ENCODE measurements around the gene RBM47. TPM values are rescaled to one million over a fixed set of nuclear protein-coding genes. Genes with fewer than 3 reads are reported as not detected.

RBM47 gene
- total and polyA plus RNA-seq, 9 of the 15 experiments (the other 6 are each of a cell fraction or from before 2014, with no cell fraction given), result 1.4 to 6.4 (median 3.3) TPM

- H3K27ac ChIP-seq (ENCODE audit: extremely low read depth, low read depth, low read length), result no peak overlapping the region
- ATAC-seq (no peak), FAIRE-seq (no peak), DNase-seq (ENCODE audit: extremely low read depth in 1 of 4, low spot score in 3 of 4) (no peak)
- no peaks in the 10 kb centered on the region; the same call in 1 of the 2 replicates for H4K20me1 ChIP-seq (replicated peaks; ENCODE audit: control insufficient read depth, insufficient read depth, low read length)
- H3K9ac ChIP-seq (ENCODE audit: insufficient read depth in 1 of 2, low read depth in 2 of 2, low read length in 2 of 2), result no peak overlapping the region
- no peaks in the 10 kb centered on the region for H3K9me3 ChIP-seq (replicated peaks; ENCODE audit: control insufficient read depth, insufficient read depth, low read depth, low read length)
- ChIA-PET POLR2A (no interaction called here), CTCF (ENCODE audit: low intra/inter-chr PET ratio) (no interaction called here)
- H3K79me2 ChIP-seq (ENCODE audit: control insufficient read depth, insufficient read depth, low read length), result no peaks in the 10 kb centered on the region
- no peaks in the 10 kb centered on the region for H3K9me1 ChIP-seq (ENCODE audit: control insufficient read depth, insufficient read depth, low read length)
- in situ Hi-C loops (cut with MboI), result no loop called here
- no peaks in the 10 kb centered on the region for H3K36me3 ChIP-seq (ENCODE audit: control insufficient read depth, insufficient read depth, low read length)
- H3K4me1 ChIP-seq (replicated peaks in 1 of 2; ENCODE audit: control insufficient read depth in 2 of 2, insufficient read depth in 2 of 2, low read length in 2 of 2), result no peaks in the 10 kb centered on the region
- intact Hi-C loops (cut with micrococcal nuclease), result no loop called here
- H3K27me3 ChIP-seq (ENCODE audit: control insufficient read depth in 2 of 2, insufficient read depth in 2 of 2, low read length in 2 of 2), result peaks cover 35 to 37% of the 10 kb centered on the region in 2 experiments; a peak in 3 of 5 replicates
- H3K4me2 ChIP-seq (ENCODE audit: insufficient read depth, low read length), result no peak overlapping the region
- TF ChIP-seq ZNF696 (CRISPR knock-in tag; conservative IDR thresholded peaks at IDR 0.05), result no peak
- TF ChIP-seq ETS1 (conservative IDR thresholded peaks at IDR 0.05; ENCODE audit: control insufficient read depth, low read depth, low read length), result no peak
- no peak for TF ChIP-seq ELK3 (CRISPR knock-in tag; IDR thresholded peaks at IDR 0.05)
- no peak for TF ChIP-seq RBBP5 (IDR thresholded peaks at IDR 0.05; ENCODE audit: borderline replicate concordance, insufficient read depth, low read length, poor library complexity, severe bottlenecking)
- TF ChIP-seq HBP1 (CRISPR knock-in tag; IDR thresholded peaks at IDR 0.05), result no peak
- no peak for TF ChIP-seq CHAMP1 (IDR thresholded peaks at IDR 0.05)
- no peak for TF ChIP-seq EZH2 (IDR thresholded peaks at IDR 0.05; ENCODE audit: borderline replicate concordance, low read depth, low read length)
- TF ChIP-seq SAFB2 (IDR thresholded peaks at IDR 0.05; ENCODE audit: borderline replicate concordance, low read depth, low read length, severe bottlenecking), result no peak
- no peak for TF ChIP-seq POU5F1 (IDR thresholded peaks at IDR 0.05; ENCODE audit: borderline replicate concordance, low read depth, low read length, partially characterized antibody)
- no peak for TF ChIP-seq PHB2 (IDR thresholded peaks at IDR 0.05; ENCODE audit: low read depth)
- TF ChIP-seq NKRF (IDR thresholded peaks at IDR 0.05; ENCODE audit: borderline replicate concordance), result no peak
- no peak overlapping the region for H3K4me3 ChIP-seq
- BruUV-seq (replicated peaks), result no TSS peak
- 7% methylated on average over 7 of the region's 7 CpGs for WGBS (ENCODE audit: insufficient coverage, low coverage, missing lambda C conversion rate)
- no peak overlapping the region for H2AFZ ChIP-seq (ENCODE audit: low read depth, low read length)
Observed at GRCh38 chr4:40395908-40396793, 233.5 kb downstream of the RBM47 start.
